MM.1S (cell line): Measurements from ENCODE around the gene DDB1.

Experiments used
- DNase-seq: peaks from one replicate; pipeline ENCODE4 v3.0.0-alpha.2; 2015
- H2AFZ ChIP-seq: fragments of 300-600 bp; sonication (generic); 2 replicates; pipeline ENCODE4 v1.6.0; 2016; ENCODE audit warnings: antibody characterized with exemption, low read length
- H3F3A ChIP-seq: fragments of 300-600 bp; sonication (generic); 2 replicates; pipeline ENCODE4 v1.6.1; 2016; ENCODE audit warnings: mild to moderate bottlenecking, antibody characterized with exemption, low read length, moderate library complexity, mixed read lengths; ENCODE audit not compliant: insufficient read depth
- H3K27ac ChIP-seq: fragments of 300-600 bp; sonication (generic); 2 replicates; pipeline ENCODE4 v1.5.1; 2016; ENCODE audit warnings: mild to moderate bottlenecking, low read length
- H3K27me3 ChIP-seq: fragments of 300-600 bp; sonication (generic); replicated peaks from 2 replicates; pipeline ENCODE4 v1.6.0; 2016; ENCODE audit warnings: low read length; ENCODE audit not compliant: insufficient read depth
- H3K36me3 ChIP-seq: fragments of 300-600 bp; sonication (generic); replicated peaks from 2 replicates; pipeline ENCODE4 v1.6.1; 2016; ENCODE audit warnings: mild to moderate bottlenecking, low read length, mixed read lengths; ENCODE audit not compliant: insufficient read depth
- H3K4me1 ChIP-seq: fragments of 300-600 bp; sonication (generic); 2 replicates; pipeline ENCODE4 v1.6.1; 2016; ENCODE audit warnings: low read length, mixed read lengths
- H3K4me2 ChIP-seq: fragments of 300-600 bp; sonication (generic); 2 replicates; pipeline ENCODE4 v1.6.0; 2016; ENCODE audit warnings: low read depth, low read length
- H3K4me3 ChIP-seq: fragments of 300-600 bp; sonication (generic); 2 replicates; pipeline ENCODE4 v1.5.1; 2016; ENCODE audit warnings: low read length, mixed read lengths
- H3K79me2 ChIP-seq: fragments of 300-600 bp; sonication (generic); 2 replicates; pipeline ENCODE4 v1.6.1; 2016; ENCODE audit warnings: mixed run types, low read length, mixed read lengths
- H3K9ac ChIP-seq: fragments of 300-600 bp; sonication (generic); 2 replicates; pipeline ENCODE4 v1.6.1; 2016; ENCODE audit warnings: low read length, mixed read lengths
- H3K9me2 ChIP-seq: fragments of 300-600 bp; sonication (generic); replicated peaks from 2 replicates; pipeline ENCODE4 v1.6.1; 2016; ENCODE audit warnings: mild to moderate bottlenecking, low read length, mixed read lengths; ENCODE audit not compliant: insufficient read depth
- H3K9me3 ChIP-seq: fragments of 300-600 bp; sonication (generic); replicated peaks from 2 replicates; pipeline ENCODE4 v1.6.1; 2016; ENCODE audit warnings: mild to moderate bottlenecking, low read length, mixed read lengths; ENCODE audit not compliant: insufficient read depth
- H4K20me1 ChIP-seq: fragments of 300-600 bp; sonication (generic); 2 replicates; pipeline ENCODE4 v1.6.1; 2016; ENCODE audit warnings: mild to moderate bottlenecking, low read length, moderate library complexity, mixed read lengths; ENCODE audit not compliant: insufficient read depth
- EZH2 ChIP-seq: fragments of 300-600 bp; sonication (generic); optimal IDR thresholded peaks from 2 replicates; pipeline ENCODE3; 2017; ENCODE audit warnings: low read depth, mild to moderate bottlenecking, antibody characterized with exemption, low read length, mixed read lengths
- EZH2phosphoT487 ChIP-seq: fragments of 300-600 bp; sonication (generic); IDR thresholded peaks from 2 replicates; pipeline ENCODE4 v1.6.1; 2018; ENCODE audit warnings: antibody characterized with exemption, low read length
- TF ChIP-seq, protein P1 (sequence below): fragments of 300-600 bp; sonication (generic); IDR thresholded peaks from 2 replicates; pipeline ENCODE4 v1.5.1; 2016; ENCODE audit warnings: antibody characterized with exemption, low read length, mixed read lengths

Gene DDB1

GRCh38 chr11:61377461-61378160, 44.7 kb upstream of the DDB1 start:
- H3K9me2 ChIP-seq: no peaks in the 10 kb centered on the region
- TF ChIP-seq EZH2: no peak
- TF ChIP-seq EZH2phosphoT487: no peak
- TF ChIP-seq, protein P1, sequence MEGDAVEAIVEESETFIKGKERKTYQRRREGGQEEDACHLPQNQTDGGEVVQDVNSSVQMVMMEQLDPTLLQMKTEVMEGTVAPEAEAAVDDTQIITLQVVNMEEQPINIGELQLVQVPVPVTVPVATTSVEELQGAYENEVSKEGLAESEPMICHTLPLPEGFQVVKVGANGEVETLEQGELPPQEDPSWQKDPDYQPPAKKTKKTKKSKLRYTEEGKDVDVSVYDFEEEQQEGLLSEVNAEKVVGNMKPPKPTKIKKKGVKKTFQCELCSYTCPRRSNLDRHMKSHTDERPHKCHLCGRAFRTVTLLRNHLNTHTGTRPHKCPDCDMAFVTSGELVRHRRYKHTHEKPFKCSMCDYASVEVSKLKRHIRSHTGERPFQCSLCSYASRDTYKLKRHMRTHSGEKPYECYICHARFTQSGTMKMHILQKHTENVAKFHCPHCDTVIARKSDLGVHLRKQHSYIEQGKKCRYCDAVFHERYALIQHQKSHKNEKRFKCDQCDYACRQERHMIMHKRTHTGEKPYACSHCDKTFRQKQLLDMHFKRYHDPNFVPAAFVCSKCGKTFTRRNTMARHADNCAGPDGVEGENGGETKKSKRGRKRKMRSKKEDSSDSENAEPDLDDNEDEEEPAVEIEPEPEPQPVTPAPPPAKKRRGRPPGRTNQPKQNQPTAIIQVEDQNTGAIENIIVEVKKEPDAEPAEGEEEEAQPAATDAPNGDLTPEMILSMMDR: no peak
- no peaks in the 10 kb centered on the region for H3K9me3 ChIP-seq
- no peak overlapping the region for H3K27ac ChIP-seq
- no peak overlapping the region for H3K4me2 ChIP-seq
- H3K4me3 ChIP-seq: no peak overlapping the region
- H3K27me3 ChIP-seq: no peaks in the 10 kb centered on the region
- no peaks in the 10 kb centered on the region for H3K79me2 ChIP-seq
- no peaks in the 10 kb centered on the region for H3F3A ChIP-seq
- H3K36me3 ChIP-seq: no peaks in the 10 kb centered on the region
- no peak overlapping the region for H2AFZ ChIP-seq
- no peaks in the 10 kb centered on the region for H4K20me1 ChIP-seq
- no peaks in the 10 kb centered on the region for H3K4me1 ChIP-seq
- DNase-seq: no peak
- no peak overlapping the region for H3K9ac ChIP-seq

DNA sequence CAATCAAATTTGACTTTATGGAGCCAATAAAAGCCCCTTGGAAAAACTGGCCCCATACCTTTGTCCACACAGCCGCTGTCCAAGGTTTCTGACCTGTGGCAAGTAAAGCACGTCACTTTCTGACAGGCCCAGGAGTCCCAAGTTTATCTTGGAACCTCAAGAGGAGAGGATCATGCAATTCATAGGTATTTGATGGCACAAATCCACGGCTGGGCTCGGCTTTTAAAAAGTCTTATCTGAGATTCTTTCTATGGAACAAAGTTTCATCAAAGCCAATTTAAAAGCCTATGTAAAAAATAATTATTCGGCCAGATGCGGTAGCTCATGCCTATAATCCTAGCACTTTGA, 42.8 kb upstream of the DDB1 start:
- Histone ChIP-seq H3K9me2 (no peaks in the 10 kb centered on the region), H3K79me2 (no peaks in the 10 kb centered on the region), H4K20me1 (no peaks in the 10 kb centered on the region), H3K27ac (no peak overlapping the region), H2AFZ (no peak overlapping the region), H3K4me2 (no peak overlapping the region), H3K4me1 (no peaks in the 10 kb centered on the region), H3K9ac (no peak overlapping the region), H3F3A (no peaks in the 10 kb centered on the region), H3K36me3 (no peaks in the 10 kb centered on the region), H3K9me3 (no peaks in the 10 kb centered on the region), H3K4me3 (no peak overlapping the region), H3K27me3 (no peaks in the 10 kb centered on the region)
- no peak for DNase-seq
- TF ChIP-seq, protein P1: no peak

DNA sequence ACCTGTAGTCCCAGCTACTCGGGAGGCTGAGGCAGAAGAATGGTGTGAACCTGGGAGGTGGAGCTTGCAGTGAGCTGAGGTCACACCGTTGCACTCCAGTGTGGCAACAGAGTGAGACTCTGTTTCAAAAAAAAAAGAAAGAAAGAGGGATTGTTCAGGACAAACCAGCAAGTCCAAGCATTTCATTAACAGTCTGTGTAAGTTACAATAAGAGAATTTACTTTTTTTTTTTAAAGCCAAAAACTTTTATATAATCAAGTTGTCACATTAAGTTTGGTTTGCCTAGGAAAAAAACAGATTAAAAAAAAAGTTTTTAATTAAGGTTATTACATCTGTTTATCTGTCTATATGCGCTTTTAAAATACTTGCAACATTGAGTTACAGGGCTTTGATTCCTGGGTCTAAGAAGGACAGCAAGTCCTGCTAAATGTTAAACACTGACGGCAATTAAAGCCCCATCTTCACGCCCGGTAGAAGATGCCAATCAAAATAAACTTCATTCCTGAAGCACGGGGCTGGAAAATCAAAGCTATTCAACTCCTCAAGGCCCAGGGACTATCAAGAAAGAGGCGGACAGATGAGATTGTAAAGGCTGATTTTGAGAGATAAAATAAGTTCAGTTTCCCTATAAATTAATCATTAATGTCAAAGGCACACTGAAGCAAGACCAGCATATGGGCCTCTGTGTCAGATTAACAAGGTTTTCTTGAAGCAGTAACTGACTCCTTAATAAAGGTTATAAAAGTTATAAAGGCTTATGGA, 39.9 kb upstream of the DDB1 start:
- no peak overlapping the region for H3K27ac ChIP-seq
- no peaks in the 10 kb centered on the region for H3K27me3 ChIP-seq
- H3K4me3 ChIP-seq: no peak overlapping the region
- no peak overlapping the region for H3K9ac ChIP-seq
- H4K20me1 ChIP-seq: no peaks in the 10 kb centered on the region
- no peaks in the 10 kb centered on the region for H3K79me2 ChIP-seq
- TF ChIP-seq EZH2phosphoT487 (no peak), EZH2 (no peak)
- TF ChIP-seq, protein P1: no peak
- H3K9me2 ChIP-seq: no peaks in the 10 kb centered on the region
- H2AFZ ChIP-seq: no peak overlapping the region
- H3K36me3 ChIP-seq: peaks cover 3% of the 10 kb centered on the region
- no peak overlapping the region for H3K4me2 ChIP-seq
- no peaks in the 10 kb centered on the region for H3K4me1 ChIP-seq
- DNase-seq: no peak
- H3K9me3 ChIP-seq: no peaks in the 10 kb centered on the region
- no peaks in the 10 kb centered on the region for H3F3A ChIP-seq
